B cell (primary cell): ENCODE measurements around the gene GAK. TPM values are rescaled to one million over a fixed set of nuclear protein-coding genes. Genes with fewer than 3 reads are reported as not detected.

Experiments used
- ATAC-seq: fragments of 200-7000 bp; cut with Tn5 transposase; one replicate; pipeline ENCODE4 v1.10.0; 2021; ENCODE audit warnings: low read depth, mild to moderate bottlenecking, moderate number of reproducible peaks, moderate library complexity
- CTCF ChIA-PET: fragments of 350-600 bp; sonication (Branson Sonifier 250); formaldehyde crosslinking; loops from one replicate; lab custom pipeline; 2021; ENCODE audit warnings: antibody characterized with exemption, inconsistent platforms; lab: Charles Lee
- POLR2A ChIA-PET: fragments of 350-600 bp; sonication (Branson Sonifier 250); formaldehyde crosslinking; loops from one replicate; lab custom pipeline; 2021; ENCODE audit warnings: antibody characterized with exemption; lab: Charles Lee
- DNase-seq: peaks from one replicate; pipeline ENCODE4 v3.0.0; 2013
- H2AFZ ChIP-seq: 2 replicates; pipeline ENCODE4 v1.6.1; 2012; ENCODE audit warnings: mild to moderate bottlenecking, low read depth, low read length; ENCODE audit not compliant: insufficient read depth, poor library complexity, severe bottlenecking
- H3K27ac ChIP-seq, 2 donors: 1 replicate in 1 of 2; 2 replicates in 1 of 2; pipeline ENCODE4 v1.5.1; 2012 to 2013; ENCODE audit warnings: low read length in 2 of 2, mild to moderate bottlenecking in 2 of 2, moderate library complexity in 1 of 2
- H3K27me3 ChIP-seq, 4 experiments: fragments of 200-600 bp in 1 of 4; sonication (generic) in 1 of 4; replicated peaks in 1 of 4; 1 replicate in 2 of 4; 2 replicates in 2 of 4; pipeline versions ENCODE4 v1.6.1 to v1.7.0; 2013 to 2016; ENCODE audit warnings: low read length in 3 of 4, mild to moderate bottlenecking in 2 of 4, mixed read lengths in 1 of 4, moderate library complexity in 1 of 4; ENCODE audit not compliant: insufficient read depth in 4 of 4, control insufficient read depth in 3 of 4; ENCODE audit errors: control extremely low read depth in 1 of 4
- H3K36me3 ChIP-seq, 2 experiments: replicated peaks in 1 of 2; 1 replicate in 1 of 2; 2 replicates in 1 of 2; pipeline versions ENCODE4 v1.6.1 to v1.7.1; 2013; ENCODE audit warnings: low read length in 1 of 2; ENCODE audit not compliant: insufficient read depth in 2 of 2, control insufficient read depth in 1 of 2; ENCODE audit errors: control extremely low read depth in 1 of 2, extremely low read depth in 1 of 2
- H3K4me1 ChIP-seq, 2 donors: fragments of 200-600 bp in 1 of 2; sonication (generic) in 1 of 2; 1 replicate in 1 of 2; 2 replicates in 1 of 2; pipeline versions ENCODE4 v1.5.1 to v1.6.1; 2013 to 2017; ENCODE audit warnings: low read length in 2 of 2; ENCODE audit not compliant: control insufficient read depth in 2 of 2, insufficient read depth in 2 of 2
- H3K4me2 ChIP-seq: replicated peaks from 2 replicates; pipeline ENCODE3; 2012; ENCODE audit warnings: mild to moderate bottlenecking, low read depth, low read length; ENCODE audit not compliant: poor library complexity, severe bottlenecking
- H3K4me3 ChIP-seq, 5 experiments: fragments of 200-600 bp in 1 of 5; sonication (generic) in 1 of 5; 1 replicate in 3 of 5; 2 replicates in 2 of 5; pipeline versions ENCODE4 v1.5.1 to v1.7.0; 2011 to 2016; ENCODE audit warnings: low read length in 4 of 5, mild to moderate bottlenecking in 4 of 5, low read depth in 2 of 5, control low read depth in 1 of 5, moderate library complexity in 1 of 5; ENCODE audit not compliant: insufficient read depth in 1 of 5; ENCODE audit errors: control extremely low read depth in 1 of 5, extremely low read depth in 1 of 5
- H3K79me2 ChIP-seq: fragments of 200-600 bp; sonication (generic); one replicate; pipeline ENCODE4 v1.6.0; 2016; ENCODE audit warnings: low read length; ENCODE audit not compliant: control insufficient read depth, insufficient read depth
- H3K9ac ChIP-seq: fragments of 200-600 bp; sonication (generic); 2 replicates; pipeline ENCODE4 v1.6.1; 2017; ENCODE audit warnings: mild to moderate bottlenecking, low read length, moderate library complexity
- H3K9me3 ChIP-seq, 3 donors: one replicate each; pipeline versions ENCODE4 v1.6.1 to v1.7.1; 2013; ENCODE audit warnings: low read length in 2 of 3; ENCODE audit not compliant: control insufficient read depth in 2 of 3, insufficient read depth in 1 of 3; ENCODE audit errors: control extremely low read depth in 1 of 3
- H4K20me1 ChIP-seq: 2 replicates; pipeline ENCODE4 v1.6.0; 2012; ENCODE audit warnings: mild to moderate bottlenecking, low read length; ENCODE audit not compliant: insufficient read depth, control insufficient read depth, poor library complexity, severe bottlenecking
- H3K27ac Mint-ChIP-seq: one replicate; pipeline ENCODE4 v1.8.0; 2021; ENCODE audit warnings: mixed read lengths
- H3K27me3 Mint-ChIP-seq: one replicate; pipeline ENCODE4 v1.8.0; 2021; ENCODE audit warnings: mixed read lengths
- H3K4me1 Mint-ChIP-seq: one replicate; pipeline ENCODE4 v1.8.0; 2021; ENCODE audit warnings: mixed read lengths
- H3K4me3 Mint-ChIP-seq: one replicate; pipeline ENCODE4 v1.8.0; 2021; ENCODE audit warnings: mixed read lengths
- H3K9me3 Mint-ChIP-seq: one replicate; pipeline ENCODE4 v1.8.0; 2022; ENCODE audit warnings: mixed read lengths; ENCODE audit not compliant: insufficient read depth
- EZH2 ChIP-seq: IDR thresholded peaks from 2 replicates; pipeline ENCODE4 v1.6.1; 2012; ENCODE audit warnings: borderline replicate concordance, low read depth, mild to moderate bottlenecking, moderate library complexity, low read length; ENCODE audit not compliant: insufficient read depth, poor library complexity, severe bottlenecking
- WGBS: methylation state at CpG from one replicate; pipeline ENCODE4 v1.1.5; 2013; ENCODE audit warnings: missing lambda C conversion rate; ENCODE audit not compliant: insufficient coverage; 5-methylcytosine and 5-hydroxymethylcytosine counted together
- intact Hi-C: fragments of 100-400 bp; cut with micrococcal nuclease; formaldehyde crosslinking; loops from one replicate; pipeline ENCODE4 v1.10.0; 2022
- polyA plus RNA-seq: library from polyadenylated mRNA; depleted of rRNA; stranded (reverse); fragments of >200 nt; gene quantifications from 2 replicates; pipeline ENCODE4 v1.2.3, GENCODE V29; 2012
- total RNA-seq, 2 donors: library from RNA; stranded (reverse); fragments of 120-200 nt in 1 of 2; gene quantifications; 1 replicate in 1 of 2; 2 replicates in 1 of 2; pipeline versions ENCODE4 v1.2.3 to v1.2.4, GENCODE V29; 2013 to 2022
- TF ChIP-seq, protein P1 (sequence below): fragments of 200-600 bp; IDR thresholded peaks from one replicate; pipeline ENCODE4 v1.8.0; 2022; ENCODE audit warnings: antibody characterized with exemption, mild to moderate bottlenecking

Gene GAK
- total and polyA plus RNA-seq, 2 donors (not counting 1 experiment from before 2014, with no cell fraction given) = 113 to 283 TPM

- Histone ChIP-seq H3K79me2 (no peaks in the 10 kb centered on the region), H3K9me3 (peaks cover 0 to 67% (median 11%) of the 10 kb centered on the region in 3 donors), H3K27me3 (peaks cover 0 to 24% (median 2%) of the 10 kb centered on the region in 4 experiments), H3K4me3 (no peak overlapping the region), H4K20me1 (no peaks in the 10 kb centered on the region), H3K4me1 (peaks cover 0 to 5% of the 10 kb centered on the region in 2 donors), H3K9ac (no peak overlapping the region), H3K27ac (no peak overlapping the region), H2AFZ (no peak overlapping the region), H3K4me2 (no peak overlapping the region), H3K36me3 (no peaks in the 10 kb centered on the region)
- intact Hi-C loops = no loop called here
- WGBS = 26% methylated on average over 10 of the region's 10 CpGs
- Mint-ChIP-seq H3K4me1 (peaks cover 4% of the 10 kb centered on the region), H3K27me3 (peaks cover 8% of the 10 kb centered on the region), H3K9me3 (no peaks in the 10 kb centered on the region), H3K27ac (no peak overlapping the region), H3K4me3 (no peak overlapping the region)
- TF ChIP-seq, protein P1, sequence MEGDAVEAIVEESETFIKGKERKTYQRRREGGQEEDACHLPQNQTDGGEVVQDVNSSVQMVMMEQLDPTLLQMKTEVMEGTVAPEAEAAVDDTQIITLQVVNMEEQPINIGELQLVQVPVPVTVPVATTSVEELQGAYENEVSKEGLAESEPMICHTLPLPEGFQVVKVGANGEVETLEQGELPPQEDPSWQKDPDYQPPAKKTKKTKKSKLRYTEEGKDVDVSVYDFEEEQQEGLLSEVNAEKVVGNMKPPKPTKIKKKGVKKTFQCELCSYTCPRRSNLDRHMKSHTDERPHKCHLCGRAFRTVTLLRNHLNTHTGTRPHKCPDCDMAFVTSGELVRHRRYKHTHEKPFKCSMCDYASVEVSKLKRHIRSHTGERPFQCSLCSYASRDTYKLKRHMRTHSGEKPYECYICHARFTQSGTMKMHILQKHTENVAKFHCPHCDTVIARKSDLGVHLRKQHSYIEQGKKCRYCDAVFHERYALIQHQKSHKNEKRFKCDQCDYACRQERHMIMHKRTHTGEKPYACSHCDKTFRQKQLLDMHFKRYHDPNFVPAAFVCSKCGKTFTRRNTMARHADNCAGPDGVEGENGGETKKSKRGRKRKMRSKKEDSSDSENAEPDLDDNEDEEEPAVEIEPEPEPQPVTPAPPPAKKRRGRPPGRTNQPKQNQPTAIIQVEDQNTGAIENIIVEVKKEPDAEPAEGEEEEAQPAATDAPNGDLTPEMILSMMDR = no peak
- no peak for TF ChIP-seq EZH2
- ChIA-PET CTCF (no interaction called here), POLR2A (interaction anchor here (0.9 kb wide), 1 partner anchor 26 kb away, joined by 10 read pairs; no protein-coding TSS in a partner anchor)
- DNase-seq (no peak), ATAC-seq (no peak)
These were observed 99.0 kb downstream of the GAK start for GRCh38 chr4:833156-833555.

DNA sequence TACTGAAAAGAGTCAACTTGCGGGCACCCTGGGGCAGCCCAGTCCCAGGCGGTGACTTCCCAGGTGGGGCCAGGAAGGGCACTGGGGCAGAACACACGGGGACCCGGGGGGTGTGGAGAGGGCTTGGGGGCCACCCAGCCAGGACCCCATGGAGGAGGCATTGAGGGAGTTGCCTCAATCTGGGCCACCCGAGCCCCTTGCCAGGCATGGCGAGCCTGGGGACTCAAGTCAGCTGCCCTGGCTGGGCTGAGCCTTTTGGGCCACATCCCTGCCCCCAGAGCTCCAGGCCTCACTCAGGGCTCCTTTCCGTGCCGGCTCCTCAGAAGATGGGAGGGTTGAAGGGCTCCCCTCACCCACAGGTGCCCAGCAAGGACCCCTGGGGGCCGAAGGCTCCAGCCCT, 99.6 kb downstream of the GAK start:
- no peak for TF ChIP-seq EZH2
- TF ChIP-seq, protein P1 = no peak
- peaks cover 0 to 29% (median 6%) of the 10 kb centered on the region in 4 experiments for H3K27me3 ChIP-seq
- DNase-seq (no peak), ATAC-seq (no peak)
- H3K79me2 ChIP-seq = no peaks in the 10 kb centered on the region
- intact Hi-C loops = no loop called here
- H3K9ac ChIP-seq = no peak overlapping the region
- Mint-ChIP-seq H3K27ac (no peak overlapping the region), H3K4me1 (peaks cover 7% of the 10 kb centered on the region), H3K9me3 (no peaks in the 10 kb centered on the region), H3K27me3 (peaks cover 14% of the 10 kb centered on the region), H3K4me3 (no peak overlapping the region)
- H3K4me2 ChIP-seq = no peak overlapping the region
- CTCF ChIA-PET = no interaction called here
- POLR2A ChIA-PET = no interaction called here
- H3K4me3 ChIP-seq = no peak overlapping the region
- H3K9me3 ChIP-seq = peaks cover 0 to 61% (median 5%) of the 10 kb centered on the region in 3 donors
- H3K4me1 ChIP-seq = peaks cover 0 to 5% of the 10 kb centered on the region in 2 donors
- H4K20me1 ChIP-seq = no peaks in the 10 kb centered on the region
- no peaks in the 10 kb centered on the region for H3K36me3 ChIP-seq
- H2AFZ ChIP-seq = no peak overlapping the region
- H3K27ac ChIP-seq = no peak overlapping the region
- WGBS = 93% methylated on average over 6 of the region's 9 CpGs
